GM12873 (cell line): ENCODE measurements around the gene GZF1.

Source experiments
- CTCF ChIP-seq: IDR thresholded peaks from 2 replicates; pipeline ENCODE4 v1.5.1; 2012; ENCODE audit warnings: low read depth, mild to moderate bottlenecking, moderate library complexity, low read length, control low read depth; ENCODE audit not compliant: insufficient read depth; ENCODE audit errors: missing control alignments

Gene GZF1

GRCh38 chr20:23346002-23346401 is 16.0 kb upstream of the GZF1 start:
- no peak for TF ChIP-seq CTCF

- TF ChIP-seq CTCF, result no peak
Measured at GRCh38 chr20:23347791-23348190, 14.2 kb upstream of the GZF1 start.

- TF ChIP-seq CTCF, result peak; percentile 44
Measured at GRCh38 chr20:23349338-23350195, 12.4 kb upstream of the GZF1 start.

- TF ChIP-seq CTCF, result no peak
Measured at GRCh38 chr20:23350196-23350903, 11.6 kb upstream of the GZF1 start, which contains the start of gene NXT1. Gene NXT1 (plus strand): TSS chr20:23350791. CDS start chr20:23354042, 3,251 bp downstream.

GRCh38 chr20:23350904-23351838 is 10.8 kb upstream of the GZF1 start:
- TF ChIP-seq CTCF, result no peak

- no peak for TF ChIP-seq CTCF
Measured at GRCh38 chr20:23356203-23356602, 5.8 kb upstream of the GZF1 start.
